A549 (cell line): ENCODE results near the gene NME3. TPM values are rescaled to one million over a fixed set of nuclear protein-coding genes. Genes with fewer than 3 reads are reported as not detected.
A peak's percentile ranks its signal among the peaks of the same experiment; 100 is the strongest.

ENCODE experiments used
- ATAC-seq, 2 experiments: fragments of 200-7000 bp in 1 of 2; fragments of >200 bp in 1 of 2; cut with Nextera tagmentation in 1 of 2; cut with Tn5 transposase in 1 of 2; 3 replicates each; pipeline versions ENCODE4 v1.8.0 to v1.9.1; 2018 to 2020; ENCODE audit warnings: mild to moderate bottlenecking in 1 of 2, moderate library complexity in 1 of 2
- CTCF ChIA-PET: fragments of 300-600 bp; sonication (Branson Sonifier 250); formaldehyde crosslinking; extraction: SDS; loops from one replicate; lab custom pipeline; 2021; ENCODE audit warnings: antibody characterized with exemption, inconsistent platforms; lab: Yijun Ruan, JAX
- POLR2A ChIA-PET: fragments of 350-600 bp; formaldehyde crosslinking; extraction: SDS; loops from one replicate; lab custom pipeline; 2021; ENCODE audit warnings: antibody characterized with exemption, inconsistent platforms; lab: Yijun Ruan, JAX
- DNase-seq, 2 experiments: peaks; one replicate each; pipeline versions ENCODE4 v3.0.0 to v3.0.0-alpha.2; 2011 to 2016; ENCODE audit warnings: low read depth in 1 of 2, low spot score in 1 of 2
- FAIRE-seq: peaks from 2 replicates; lab custom pipeline; 2011; peaks lifted over from hg19 to GRCh38; lab: Jason Lieb, UNC
- H3K27ac ChIP-seq, 2 experiments: fragments of >200 bp; sonication (Bioruptor Twin); formaldehyde crosslinking; 3 replicates each; pipeline ENCODE4 v1.5.1; 2016 to 2017
- H3K4me1 ChIP-seq: fragments of >200 bp; sonication (Bioruptor Twin); formaldehyde crosslinking; 3 replicates; pipeline ENCODE4 v1.6.1; 2016
- H3K4me2 ChIP-seq: fragments of >200 bp; sonication (Bioruptor Twin); formaldehyde crosslinking; 3 replicates; pipeline ENCODE4 v1.6.1; 2016
- H3K4me3 ChIP-seq: fragments of >200 bp; sonication (Bioruptor Twin); formaldehyde crosslinking; 3 replicates; pipeline ENCODE4 v1.5.1; 2016
- H3K9me3 ChIP-seq: fragments of >200 bp; sonication (Bioruptor Twin); formaldehyde crosslinking; 3 replicates; pipeline ENCODE4 v1.6.1; 2016
- CHD2 ChIP-seq: fragments of 150-350 bp; IDR thresholded peaks from 2 replicates; pipeline ENCODE4 v1.6.1; 2014; ENCODE audit warnings: low read length; ENCODE audit not compliant: partially characterized antibody
- CTCF ChIP-seq: fragments of >200 bp; sonication (Bioruptor Twin); formaldehyde crosslinking; IDR thresholded peaks from 3 replicates; pipeline ENCODE4 v1.5.1; 2016
- EHF ChIP-seq: fragments of 250-450 bp; sonication (Bioruptor Pico); IDR thresholded peaks from 2 replicates; pipeline ENCODE4 v1.5.0; 2020; ENCODE audit warnings: mild to moderate bottlenecking
- ELK1 ChIP-seq: fragments of 150-350 bp; IDR thresholded peaks from 2 replicates; pipeline ENCODE4 v1.6.1; 2014; ENCODE audit warnings: low read depth, mild to moderate bottlenecking, low read length
- EP300 ChIP-seq, 2 experiments: fragments of >200 bp; sonication (Bioruptor Twin); formaldehyde crosslinking; IDR thresholded peaks; 2 replicates in 1 of 2; 3 replicates in 1 of 2; pipeline ENCODE4 v1.6.1; 2016 to 2017
- FOSL2 ChIP-seq, 2 experiments: fragments of 450-650 bp in 1 of 2; fragments of >200 bp in 1 of 2; sonication (Bioruptor Twin) in 1 of 2; formaldehyde crosslinking; IDR thresholded peaks; 2 replicates each; pipeline versions ENCODE4 v1.5.0 to v1.6.1; 2016 to 2020; ENCODE audit warnings: mild to moderate bottlenecking in 1 of 2, moderate library complexity in 1 of 2
- HOXB5 ChIP-seq: fragments of 250-450 bp; sonication (Bioruptor Pico); IDR thresholded peaks from 2 replicates; pipeline ENCODE4 v1.5.0; 2020; ENCODE audit warnings: mild to moderate bottlenecking, moderate library complexity
- JUN ChIP-seq, 2 experiments: fragments of >200 bp; sonication (Bioruptor Twin); formaldehyde crosslinking; IDR thresholded peaks; 2 replicates in 1 of 2; 3 replicates in 1 of 2; pipeline ENCODE4 v1.6.1; 2016 to 2017
- JUNB ChIP-seq: fragments of >200 bp; sonication (Bioruptor Twin); formaldehyde crosslinking; IDR thresholded peaks from 2 replicates; pipeline ENCODE4 v1.6.1; 2016
- MAFK ChIP-seq: fragments of 450-650 bp; IDR thresholded peaks from 2 replicates; pipeline ENCODE4 v1.6.1; 2014; ENCODE audit not compliant: partially characterized antibody
- MAZ ChIP-seq: fragments of 150-350 bp; IDR thresholded peaks from 2 replicates; pipeline ENCODE4 v1.6.1; 2014; ENCODE audit warnings: antibody characterized with exemption, low read depth, low read length, borderline replicate concordance
- NFE2L2 ChIP-seq: fragments of 150-350 bp; conservative IDR thresholded peaks from 2 replicates; pipeline ENCODE4 v1.6.1; 2014; ENCODE audit warnings: low read length
- NR3C1 ChIP-seq: fragments of >200 bp; sonication (Bioruptor Twin); formaldehyde crosslinking; IDR thresholded peaks from 3 replicates; pipeline ENCODE4 v1.6.1; 2017
- PBX3 ChIP-seq: IDR thresholded peaks from 2 replicates; pipeline ENCODE4 v1.6.1; 2012
- RAD21 ChIP-seq, 2 experiments: fragments of >200 bp in 1 of 2; sonication (Bioruptor Twin) in 1 of 2; formaldehyde crosslinking in 1 of 2; IDR thresholded peaks in 1 of 2; conservative IDR thresholded peaks in 1 of 2; 2 replicates in 1 of 2; 3 replicates in 1 of 2; pipeline ENCODE4 v1.6.1; 2012 to 2018; ENCODE audit warnings: inconsistent platforms in 1 of 2
- RARB ChIP-seq: fragments of 250-450 bp; sonication (Bioruptor Pico); IDR thresholded peaks from 2 replicates; pipeline ENCODE4 v1.8.0; 2021; ENCODE audit warnings: mild to moderate bottlenecking, moderate library complexity
- RCOR1 ChIP-seq: fragments of 150-350 bp; IDR thresholded peaks from 2 replicates; pipeline ENCODE4 v1.6.1; 2014; ENCODE audit warnings: antibody characterized with exemption, low read length, low read depth
- RFX5 ChIP-seq: fragments of 450-650 bp; IDR thresholded peaks from 2 replicates; pipeline ENCODE4 v1.7.1; 2014; ENCODE audit warnings: antibody characterized with exemption, mild to moderate bottlenecking, moderate library complexity
- RNF2 ChIP-seq: fragments of 200-600 bp; sonication (generic); IDR thresholded peaks from 2 replicates; pipeline ENCODE4 v1.6.1; 2016; ENCODE audit warnings: low read depth, mild to moderate bottlenecking, antibody characterized with exemption, moderate library complexity, borderline replicate concordance
- SMC3 ChIP-seq: fragments of >200 bp; sonication (Bioruptor Twin); formaldehyde crosslinking; IDR thresholded peaks from 3 replicates; pipeline ENCODE4 v1.6.1; 2018; ENCODE audit warnings: inconsistent platforms
- SREBF2 ChIP-seq: fragments of 450-650 bp; IDR thresholded peaks from 2 replicates; pipeline ENCODE4 v1.6.1; 2014; ENCODE audit warnings: mild to moderate bottlenecking, moderate library complexity
- TP53 ChIP-seq: fragments of 250-450 bp; sonication (Bioruptor Pico); IDR thresholded peaks from 2 replicates; pipeline ENCODE4 v1.5.0; 2021; ENCODE audit warnings: mild to moderate bottlenecking, moderate library complexity
- ZC3H11A ChIP-seq: fragments of 450-650 bp; IDR thresholded peaks from 2 replicates; pipeline ENCODE4 v1.6.1; 2014; ENCODE audit warnings: antibody characterized with exemption, mild to moderate bottlenecking
- WGBS: methylation state at CpG from one replicate; pipeline ENCODE4 v1.1.6; 2017; ENCODE audit errors: missing lambda C conversion rate; 5-methylcytosine and 5-hydroxymethylcytosine counted together
- polyA plus RNA-seq, 4 experiments: library from polyadenylated mRNA; depleted of rRNA in 3 of 4; stranded (reverse); fragments of >200 nt; fragmentation: RNase III in 1 of 4; extraction: RNeasy Plus Mini Kit Qiagen cat#74134 plus additional on column Dnase treatment in 1 of 4; gene quantifications; 2 replicates in 3 of 4; 3 replicates in 1 of 4; pipeline ENCODE4 v1.2.3, GENCODE V29; 2011 to 2017
- TF ChIP-seq, protein P1 (sequence below): fragments of 250-450 bp; sonication (Bioruptor Pico); IDR thresholded peaks from 2 replicates; pipeline ENCODE4 v1.5.0; 2021; ENCODE audit warnings: mild to moderate bottlenecking, moderate library complexity, borderline replicate concordance
- TF ChIP-seq, protein P2 (sequence below): IDR thresholded peaks from 2 replicates; pipeline ENCODE4 v1.6.1; 2012; ENCODE audit warnings: low read depth, borderline replicate concordance
- TF ChIP-seq, protein P3 (sequence below): fragments of 250-450 bp; sonication (Bioruptor Pico); IDR thresholded peaks from 2 replicates; pipeline ENCODE4 v1.5.0; 2020; ENCODE audit warnings: low read depth, mild to moderate bottlenecking, moderate library complexity

The NME3 gene
- polyA plus RNA-seq, 2 of the 4 experiments (the other 2 are of a cell fraction) = 15.2 to 49.9 TPM

DNA sequence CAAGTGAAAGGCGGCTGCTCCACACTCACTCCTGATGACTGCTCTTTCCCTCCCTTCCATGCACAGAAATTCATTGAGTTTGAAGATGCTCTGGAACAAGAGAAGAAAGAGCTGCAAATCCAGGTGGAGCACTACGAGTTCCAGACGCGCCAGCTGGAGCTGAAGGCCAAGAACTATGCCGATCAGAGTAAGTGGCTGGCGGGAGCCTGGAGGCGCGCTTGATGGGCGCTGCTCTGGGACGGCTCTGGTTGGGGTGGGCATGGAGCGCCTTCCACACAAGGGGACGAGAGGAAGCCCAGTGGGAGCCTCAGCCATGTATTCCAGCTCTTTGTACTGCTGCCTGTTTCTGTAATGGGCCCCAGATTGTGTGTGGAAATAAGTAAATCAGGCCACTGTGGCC is 46.9 kb downstream of the NME3 start:
- 95% methylated on average over 12 of the region's 12 CpGs for WGBS
- FAIRE-seq (no peak), ATAC-seq (no peak), DNase-seq (no peak)
- Histone ChIP-seq H3K4me3 (no peak overlapping the region), H3K4me2 (no peak overlapping the region), H3K9me3 (no peaks in the 10 kb centered on the region), H3K27ac (no peak overlapping the region), H3K4me1 (peaks cover 33% of the 10 kb centered on the region)
- ChIA-PET POLR2A (no interaction called here), CTCF (interaction anchor here (0.7 to 2.2 kb wide), 12 partner anchors 9 to 212 kb away, joined by 3 to 7 read pairs (median 3); partner anchors contain the start of genes EME2 and MRPS34)
- no peak for TF ChIP-seq RAD21 (conservative IDR thresholded peaks at IDR 0.05 in 1 of 2, IDR thresholded peaks at IDR 0.05 in 1 of 2)
- no peak for TF ChIP-seq EP300 (IDR thresholded peaks at IDR 0.05)
- TF ChIP-seq ZC3H11A = no peak
- no peak for TF ChIP-seq NFE2L2
- TF ChIP-seq RARB (CRISPR knock-in tag) = no peak
- no peak for TF ChIP-seq HOXB5 (CRISPR knock-in tag)
- TF ChIP-seq MAFK = no peak
- no peak for TF ChIP-seq RCOR1
- no peak for TF ChIP-seq SREBF2
- TF ChIP-seq, protein P1, sequence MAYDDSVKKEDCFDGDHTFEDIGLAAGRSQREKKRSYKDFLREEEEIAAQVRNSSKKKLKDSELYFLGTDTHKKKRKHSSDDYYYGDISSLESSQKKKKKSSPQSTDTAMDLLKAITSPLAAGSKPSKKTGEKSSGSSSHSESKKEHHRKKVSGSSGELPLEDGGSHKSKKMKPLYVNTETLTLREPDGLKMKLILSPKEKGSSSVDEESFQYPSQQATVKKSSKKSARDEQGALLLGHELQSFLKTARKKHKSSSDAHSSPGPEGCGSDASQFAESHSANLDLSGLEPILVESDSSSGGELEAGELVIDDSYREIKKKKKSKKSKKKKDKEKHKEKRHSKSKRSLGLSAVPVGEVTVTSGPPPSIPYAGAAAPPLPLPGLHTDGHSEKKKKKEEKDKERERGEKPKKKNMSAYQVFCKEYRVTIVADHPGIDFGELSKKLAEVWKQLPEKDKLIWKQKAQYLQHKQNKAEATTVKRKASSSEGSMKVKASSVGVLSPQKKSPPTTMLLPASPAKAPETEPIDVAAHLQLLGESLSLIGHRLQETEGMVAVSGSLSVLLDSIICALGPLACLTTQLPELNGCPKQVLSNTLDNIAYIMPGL = no peak
- no peak for TF ChIP-seq FOSL2 (IDR thresholded peaks at IDR 0.05)
- TF ChIP-seq FOSL2 (CRISPR knock-in tag; IDR thresholded peaks at IDR 0.05) = no peak
- TF ChIP-seq, protein P2, sequence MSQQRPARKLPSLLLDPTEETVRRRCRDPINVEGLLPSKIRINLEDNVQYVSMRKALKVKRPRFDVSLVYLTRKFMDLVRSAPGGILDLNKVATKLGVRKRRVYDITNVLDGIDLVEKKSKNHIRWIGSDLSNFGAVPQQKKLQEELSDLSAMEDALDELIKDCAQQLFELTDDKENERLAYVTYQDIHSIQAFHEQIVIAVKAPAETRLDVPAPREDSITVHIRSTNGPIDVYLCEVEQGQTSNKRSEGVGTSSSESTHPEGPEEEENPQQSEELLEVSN = no peak
- TF ChIP-seq PBX3 = no peak
- TF ChIP-seq, protein P3, sequence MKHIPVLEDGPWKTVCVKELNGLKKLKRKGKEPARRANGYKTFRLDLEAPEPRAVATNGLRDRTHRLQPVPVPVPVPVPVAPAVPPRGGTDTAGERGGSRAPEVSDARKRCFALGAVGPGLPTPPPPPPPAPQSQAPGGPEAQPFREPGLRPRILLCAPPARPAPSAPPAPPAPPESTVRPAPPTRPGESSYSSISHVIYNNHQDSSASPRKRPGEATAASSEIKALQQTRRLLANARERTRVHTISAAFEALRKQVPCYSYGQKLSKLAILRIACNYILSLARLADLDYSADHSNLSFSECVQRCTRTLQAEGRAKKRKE (CRISPR knock-in tag) = no peak
- no peak for TF ChIP-seq JUN (IDR thresholded peaks at IDR 0.05)
- TF ChIP-seq RNF2 = no peak

DNA sequence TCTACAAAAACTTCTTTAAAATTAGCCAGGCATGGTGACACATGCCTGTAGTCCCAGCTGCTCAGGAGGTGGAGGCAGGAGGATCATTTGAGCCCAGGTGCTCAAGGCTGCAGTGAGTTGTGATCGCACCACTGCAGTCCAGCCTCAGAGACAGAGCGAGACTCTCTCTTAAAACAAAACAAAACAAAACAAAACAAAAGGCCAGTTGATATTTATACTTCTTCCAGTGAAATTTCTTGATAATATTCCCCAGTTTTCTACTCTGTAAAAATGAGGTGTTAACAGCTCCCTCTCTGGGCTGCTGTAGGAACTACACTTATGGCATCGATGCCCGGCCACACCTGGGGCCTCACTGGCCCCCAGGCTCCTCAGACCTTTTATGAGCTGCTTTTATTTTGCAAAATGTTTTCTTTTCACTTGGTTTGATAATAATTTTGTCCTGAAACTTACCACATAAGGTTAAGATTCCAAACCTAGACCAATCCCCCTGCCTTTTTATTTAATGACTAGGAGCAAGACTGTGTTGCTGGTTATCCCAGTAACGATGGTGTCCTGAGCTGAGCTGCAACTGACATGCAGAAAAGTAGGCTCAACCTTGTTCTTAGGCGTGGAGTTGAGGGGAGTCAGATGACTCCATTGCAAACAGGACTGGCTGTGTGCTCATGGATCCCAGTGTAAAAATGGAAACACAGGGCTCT is 47.7 kb downstream of the NME3 start:
- Histone ChIP-seq H3K4me2 (peak overlapping the region; percentile 30; the same call in 2 of the 3 replicates), H3K4me3 (no peak overlapping the region)
- peak; percentile 40 to 41 for DNase-seq
- TF ChIP-seq TP53 (CRISPR knock-in tag) (no peak), MAZ (no peak), ELK1 (no peak), SMC3 (peak; percentile 61), RFX5 (no peak), EHF (CRISPR knock-in tag) (no peak), RAD21 (conservative IDR thresholded peaks at IDR 0.05 in 1 of 2, IDR thresholded peaks at IDR 0.05 in 1 of 2) (peak; percentile 53 to 60; a peak in 4 of 5 replicates), EP300 (IDR thresholded peaks at IDR 0.05) (no peak), NFE2L2 (no peak), JUNB (no peak), CTCF (peak; percentile 77), CHD2 (no peak), NR3C1 (no peak), JUN (IDR thresholded peaks at IDR 0.05) (no peak)
- TF ChIP-seq, protein P1 = no peak
- TF ChIP-seq, all 56 proteins: peak for 3
- WGBS = 39% methylated on average over 6 of the region's 6 CpGs
- Histone ChIP-seq H3K9me3 (no peaks in the 10 kb centered on the region), H3K27ac (peak overlapping the region; percentile 71 to 86), H3K4me1 (peaks cover 40% of the 10 kb centered on the region)
- FAIRE-seq (no peak), ATAC-seq (peak in 1 of 2 experiments; percentile 66; a peak in 3 of 6 replicates)
- ChIA-PET CTCF (interaction anchor here (0.6 to 2.2 kb wide), 21 partner anchors 8 to 262 kb away, joined by 3 to 7 read pairs (median 3); partner anchors contain the start of gene JPT2), POLR2A (interaction anchor here (1.0 to 1.1 kb wide), 2 partner anchors 22 to 46 kb away, joined by 3 to 5 read pairs; partner anchors contain the start of gene JPT2)
